Dermis microvascular lymphatic vessel endothelial cell (primary cell): Measurements from ENCODE around the gene TMEM259. TPM values are rescaled to one million over a fixed set of nuclear protein-coding genes. Genes with fewer than 3 reads are reported as not detected.

Experiments
- DNase-seq, 2 donors: peaks; one replicate each; pipeline versions ENCODE4 v3.0.0 to v3.0.0-alpha.2; 2010; ENCODE audit warnings: low read depth in 2 of 2
- total RNA-seq: library from RNA; depleted of rRNA; stranded (reverse); fragments of >200 nt; gene quantifications from 2 replicates; pipeline ENCODE4 v1.2.1, GENCODE V29; 2014

TMEM259 gene
- total RNA-seq, 1 donor from 2014 or later: 31.8 TPM

- DNase-seq: no peak
These were observed 3.6 kb downstream of the TMEM259 start for GRCh38 chr19:1017115-1017905.

GRCh38 chr19:1016647-1017114 is 4.2 kb downstream of the TMEM259 start:
- peak in 1 of 2 donors; percentile 83 for DNase-seq

- no peak for DNase-seq
These were observed 4.9 kb downstream of the TMEM259 start for GRCh38 chr19:1015782-1016646.

- DNase-seq: no peak
These were observed 5.7 kb downstream of the TMEM259 start for GRCh38 chr19:1015061-1015781.

- DNase-seq: no peak
These were observed 6.5 kb downstream of the TMEM259 start for GRCh38 chr19:1014161-1015060.

- DNase-seq: no peak
These were observed 7.7 kb downstream of the TMEM259 start for GRCh38 chr19:1013218-1013617.

GRCh38 chr19:1012334-1012733 is 8.6 kb downstream of the TMEM259 start:
- no peak for DNase-seq

GRCh38 chr19:1011831-1012333 is 9.0 kb downstream of the TMEM259 start:
- no peak for DNase-seq

GRCh38 chr19:1010586-1011510 is 10.1 kb downstream of the TMEM259 start:
- DNase-seq: no peak

- no peak for DNase-seq
These were observed 10.9 kb downstream of the TMEM259 start for GRCh38 chr19:1009981-1010538.

- DNase-seq: no peak
These were observed 11.6 kb downstream of the TMEM259 start for GRCh38 chr19:1009041-1009980.

GRCh38 chr19:1008268-1009040 is 12.5 kb downstream of the TMEM259 start:
- DNase-seq: no peak

GRCh38 chr19:1007399-1008251 is 13.3 kb downstream of the TMEM259 start:
- DNase-seq: no peak

GRCh38 chr19:1006711-1007398 is 14.1 kb downstream of the TMEM259 start:
- no peak for DNase-seq

- DNase-seq: no peak
These were observed 15.9 kb downstream of the TMEM259 start for GRCh38 chr19:1004803-1005664.
